Keratinocyte (primary cell): ENCODE measurements around the gene SLC35B2. TPM values are rescaled to one million over a fixed set of nuclear protein-coding genes. Genes with fewer than 3 reads are reported as not detected.

Experiments used
- DNase-seq: peaks from one replicate; pipeline ENCODE4 v3.0.0-alpha.2; 2011; ENCODE audit warnings: low read depth, missing footprints, low spot score
- FAIRE-seq: peaks from 2 replicates; lab custom pipeline; 2011; peaks lifted over from hg19 to GRCh38; lab: Jason Lieb, UNC
- H2AFZ ChIP-seq: 2 replicates; pipeline ENCODE4 v1.6.0; 2012; ENCODE audit warnings: low read length, control low read depth, inconsistent platforms; ENCODE audit not compliant: control insufficient read depth
- H3K27ac ChIP-seq: 2 replicates; pipeline ENCODE4 v1.5.1; 2011; ENCODE audit warnings: low read length; ENCODE audit not compliant: control insufficient read depth, insufficient read depth
- H3K27me3 ChIP-seq: 3 replicates; pipeline ENCODE4 v1.6.0; 2011; ENCODE audit warnings: low read length; ENCODE audit not compliant: control insufficient read depth, insufficient read depth; ENCODE audit errors: extremely low read depth
- H3K36me3 ChIP-seq, 2 experiments: 2 replicates in 1 of 2; 3 replicates in 1 of 2; pipeline ENCODE4 v1.5.1; 2011; ENCODE audit warnings: low read length in 2 of 2, mild to moderate bottlenecking in 1 of 2; ENCODE audit not compliant: control insufficient read depth in 2 of 2, insufficient read depth in 2 of 2; ENCODE audit errors: extremely low read depth in 1 of 2
- H3K4me1 ChIP-seq: 3 replicates; pipeline ENCODE4 v1.5.1; 2011; ENCODE audit warnings: low read length; ENCODE audit not compliant: control insufficient read depth, insufficient read depth; ENCODE audit errors: extremely low read depth
- H3K4me2 ChIP-seq: 3 replicates; pipeline ENCODE4 v1.6.0; 2011; ENCODE audit warnings: low read depth, low read length; ENCODE audit not compliant: control insufficient read depth, insufficient read depth; ENCODE audit errors: extremely low read depth
- H3K4me3 ChIP-seq, 3 experiments: fragments of 200-600 bp in 1 of 3; sonication (generic) in 1 of 3; 2 replicates in 2 of 3; 3 replicates in 1 of 3; pipeline ENCODE4 v1.5.1; 2011 to 2016; ENCODE audit warnings: low read length in 3 of 3, mild to moderate bottlenecking in 3 of 3, control low read depth in 2 of 3, inconsistent platforms in 1 of 3, low read depth in 1 of 3, mixed read lengths in 1 of 3, mixed run types in 1 of 3, moderate library complexity in 1 of 3; ENCODE audit not compliant: control insufficient read depth in 2 of 3, insufficient read depth in 2 of 3; ENCODE audit errors: extremely low read depth in 1 of 3
- H3K79me2 ChIP-seq: 2 replicates; pipeline ENCODE4 v1.6.0; 2012; ENCODE audit warnings: low read length; ENCODE audit not compliant: control insufficient read depth, insufficient read depth
- H3K9ac ChIP-seq: 3 replicates; pipeline ENCODE4 v1.6.0; 2011; ENCODE audit warnings: low read length; ENCODE audit not compliant: control insufficient read depth, insufficient read depth; ENCODE audit errors: extremely low read depth
- H3K9me1 ChIP-seq: 3 replicates; pipeline ENCODE4 v1.6.0; 2011; ENCODE audit warnings: low read length; ENCODE audit not compliant: control insufficient read depth, insufficient read depth; ENCODE audit errors: extremely low read depth
- H3K9me3 ChIP-seq: 2 replicates; pipeline ENCODE4 v1.5.1; 2012; ENCODE audit warnings: low read depth, low read length; ENCODE audit not compliant: control insufficient read depth
- H4K20me1 ChIP-seq: 3 replicates; pipeline ENCODE4 v1.6.0; 2011; ENCODE audit warnings: low read length; ENCODE audit not compliant: control insufficient read depth, insufficient read depth; ENCODE audit errors: extremely low read depth
- EZH2 ChIP-seq: IDR thresholded peaks from one replicate; pipeline ENCODE4 v1.6.1; 2012; ENCODE audit warnings: inconsistent platforms, mild to moderate bottlenecking, low read length, moderate library complexity
- dilution Hi-C: fragments of 300-500 bp; cut with MboI; formaldehyde crosslinking; loops from one replicate; pipeline ENCODE4 v1.7.0; 2020; ENCODE audit warnings: low sequenced_read_pairs; ENCODE audit not compliant: extremely low pct_ligation_motif_present
- polyA plus RNA-seq, 5 experiments: library from polyadenylated mRNA; depleted of rRNA in 3 of 5; stranded (reverse) in 3 of 5; stranded (forward) in 1 of 5; unstranded in 1 of 5; fragments of >200 nt; gene quantifications; 1 replicate in 1 of 5; 2 replicates in 3 of 5; 3 replicates in 1 of 5; pipeline versions ENCODE4 v1.2.1 to v1.2.3, GENCODE V29; 2011 to 2012; ENCODE audit warnings: missing spikeins in 2 of 5, low read depth in 1 of 5, low replicate concordance in 1 of 5
- TF ChIP-seq, protein P1 (sequence below), 3 experiments: IDR thresholded peaks in 1 of 3; conservative IDR thresholded peaks in 1 of 3; optimal IDR thresholded peaks in 1 of 3; 2 replicates in 2 of 3; 3 replicates in 1 of 3; pipeline versions ENCODE3 to v1.5.1; 2011; ENCODE audit warnings: low read length in 3 of 3, mild to moderate bottlenecking in 3 of 3, moderate library complexity in 2 of 3, control low read depth in 1 of 3, inconsistent platforms in 1 of 3; ENCODE audit not compliant: insufficient read depth in 2 of 3; ENCODE audit errors: extremely low read depth in 1 of 3

The SLC35B2 gene
- polyA plus RNA-seq, 1 donor (not counting 4 experiments of a cell fraction or from before 2014, with no cell fraction given): 69.9 TPM

DNA sequence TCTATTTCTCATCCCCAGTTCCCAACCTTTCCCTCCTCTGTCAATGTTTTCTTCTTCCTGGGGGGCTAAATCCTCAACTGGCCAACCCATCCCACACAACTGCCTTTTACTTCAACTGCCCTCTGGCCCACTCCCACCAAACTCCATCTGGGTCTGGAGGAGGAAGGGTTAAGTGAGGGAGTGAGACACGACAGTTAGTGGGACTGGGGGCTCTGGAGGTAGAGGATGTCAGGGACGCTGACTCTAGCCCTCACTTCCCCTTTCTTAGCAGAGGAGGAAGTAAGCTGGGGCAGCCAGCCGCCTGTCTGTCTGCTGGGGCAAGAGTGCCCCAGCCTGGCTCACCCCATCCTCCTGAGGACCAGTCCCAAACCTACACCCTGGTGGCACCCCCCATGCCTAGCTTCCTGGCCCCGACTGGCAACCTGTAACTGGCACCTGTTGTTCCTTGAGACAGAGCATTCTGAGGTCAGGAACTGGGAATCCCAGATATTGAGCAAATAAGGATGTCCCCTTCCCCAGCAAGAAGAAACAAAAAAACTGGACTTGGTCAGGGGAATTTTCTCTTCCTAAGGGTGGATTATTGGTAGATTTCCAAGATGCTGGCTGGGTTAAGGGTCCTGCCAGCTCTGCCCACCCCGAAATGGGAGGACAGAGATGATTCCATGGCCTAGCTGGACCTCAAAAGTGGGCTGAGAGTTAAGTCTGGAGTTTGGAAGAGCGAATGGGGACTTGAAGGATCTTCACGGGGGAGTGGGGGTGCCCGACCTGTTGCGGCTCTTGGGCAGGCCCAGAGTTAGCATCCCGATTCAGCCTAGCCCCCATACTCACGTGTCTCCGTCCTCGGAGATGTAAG, 7.1 kb upstream of the SLC35B2 start:
- peaks cover 27% of the 10 kb centered on the region for H3K4me1 ChIP-seq
- FAIRE-seq: no peak
- TF ChIP-seq, protein P1, sequence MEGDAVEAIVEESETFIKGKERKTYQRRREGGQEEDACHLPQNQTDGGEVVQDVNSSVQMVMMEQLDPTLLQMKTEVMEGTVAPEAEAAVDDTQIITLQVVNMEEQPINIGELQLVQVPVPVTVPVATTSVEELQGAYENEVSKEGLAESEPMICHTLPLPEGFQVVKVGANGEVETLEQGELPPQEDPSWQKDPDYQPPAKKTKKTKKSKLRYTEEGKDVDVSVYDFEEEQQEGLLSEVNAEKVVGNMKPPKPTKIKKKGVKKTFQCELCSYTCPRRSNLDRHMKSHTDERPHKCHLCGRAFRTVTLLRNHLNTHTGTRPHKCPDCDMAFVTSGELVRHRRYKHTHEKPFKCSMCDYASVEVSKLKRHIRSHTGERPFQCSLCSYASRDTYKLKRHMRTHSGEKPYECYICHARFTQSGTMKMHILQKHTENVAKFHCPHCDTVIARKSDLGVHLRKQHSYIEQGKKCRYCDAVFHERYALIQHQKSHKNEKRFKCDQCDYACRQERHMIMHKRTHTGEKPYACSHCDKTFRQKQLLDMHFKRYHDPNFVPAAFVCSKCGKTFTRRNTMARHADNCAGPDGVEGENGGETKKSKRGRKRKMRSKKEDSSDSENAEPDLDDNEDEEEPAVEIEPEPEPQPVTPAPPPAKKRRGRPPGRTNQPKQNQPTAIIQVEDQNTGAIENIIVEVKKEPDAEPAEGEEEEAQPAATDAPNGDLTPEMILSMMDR (optimal IDR thresholded peaks at IDR 0.05 in 1 of 3, IDR thresholded peaks at IDR 0.05 in 1 of 3, conservative IDR thresholded peaks at IDR 0.05 in 1 of 3; ENCODE audit: extremely low read depth in 1 of 3, insufficient read depth in 2 of 3, low read length in 3 of 3): no peak
- no peak for TF ChIP-seq EZH2

DNA sequence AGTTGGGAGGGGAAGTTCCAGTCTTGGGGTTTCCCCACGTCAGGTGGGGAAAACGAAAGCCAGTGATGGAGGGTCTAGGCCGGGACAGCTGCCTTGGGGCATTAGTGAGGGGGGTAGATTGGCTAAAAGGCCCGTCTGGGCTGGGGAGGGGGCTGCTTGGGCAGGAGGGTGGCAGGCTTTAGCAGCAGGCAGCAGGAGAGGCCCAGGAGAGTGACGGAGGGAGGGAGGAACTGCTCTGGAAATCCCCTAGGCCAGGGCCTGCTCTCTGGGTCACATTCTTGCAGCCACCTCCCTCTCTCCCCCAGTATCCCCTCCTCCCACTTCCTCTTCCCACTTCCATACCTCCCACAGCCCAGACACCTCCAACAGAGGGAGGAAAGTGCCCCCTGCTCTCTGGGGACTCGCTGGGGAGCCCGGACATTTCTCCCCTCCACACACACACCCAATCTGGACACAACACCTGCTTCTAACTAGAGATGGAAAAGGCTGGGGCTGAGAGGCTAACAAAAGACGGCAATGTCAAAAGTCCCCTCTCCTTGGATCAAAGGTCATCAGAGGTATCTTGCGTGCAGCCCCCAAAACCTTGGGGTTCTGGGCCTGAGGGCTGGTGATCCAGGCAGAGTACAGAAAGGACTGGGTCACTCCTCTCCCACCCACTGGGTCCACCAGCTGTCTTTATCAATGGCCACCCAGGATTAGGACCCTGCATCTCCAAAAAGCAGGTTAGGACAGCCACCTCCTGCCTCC, 6.2 kb upstream of the SLC35B2 start:
- Histone ChIP-seq H3K36me3 (peaks cover 15 to 17% of the 10 kb centered on the region in 2 experiments), H3K27me3 (peaks cover 2% of the 10 kb centered on the region), H3K27ac (peak overlapping the region; percentile 30), H2AFZ (no peak overlapping the region), H3K4me3 (peak overlapping the region; percentile 63 to 80 (median 69)), H3K9me3 (no peaks in the 10 kb centered on the region), H3K9ac (peak overlapping the region; percentile 86), H3K79me2 (peaks cover 26% of the 10 kb centered on the region), H3K4me2 (peak overlapping the region; percentile 89), H3K4me1 (peaks cover 26% of the 10 kb centered on the region), H3K9me1 (no peaks in the 10 kb centered on the region), H4K20me1 (peaks cover 1% of the 10 kb centered on the region)
- DNase-seq (no peak), FAIRE-seq (no peak)
- dilution Hi-C loops: no loop called here
- TF ChIP-seq, protein P1 (optimal IDR thresholded peaks at IDR 0.05 in 1 of 3, IDR thresholded peaks at IDR 0.05 in 1 of 3, conservative IDR thresholded peaks at IDR 0.05 in 1 of 3; ENCODE audit: extremely low read depth in 1 of 3, insufficient read depth in 2 of 3, low read length in 3 of 3): no peak
- TF ChIP-seq EZH2: no peak

More for the DNA sequence above, 7.1 kb upstream of the SLC35B2 start:
- Histone ChIP-seq H2AFZ (peak overlapping the region; percentile 66), H3K36me3 (peaks cover 11 to 14% of the 10 kb centered on the region in 2 experiments), H3K9me1 (no peaks in the 10 kb centered on the region), H3K4me2 (peak overlapping the region; percentile 89), H3K4me3 (peak overlapping the region; percentile 63 to 80 (median 69)), H4K20me1 (peaks cover 3% of the 10 kb centered on the region), H3K79me2 (peaks cover 26% of the 10 kb centered on the region), H3K27ac (peak overlapping the region; percentile 73), H3K9me3 (no peaks in the 10 kb centered on the region), H3K9ac (peak overlapping the region; percentile 86), H3K27me3 (peaks cover 8% of the 10 kb centered on the region)
- DNase-seq: no peak
- dilution Hi-C loops: no loop called here
